Esophagus squamous epithelium (tissue), 4 donors: ENCODE results near the gene PCLO.

ENCODE experiments used
- CTCF ChIP-seq, 6 experiments: fragments of 450-650 bp in 4 of 6; fragments of 200-600 bp in 2 of 6; sonication (generic) in 2 of 6; IDR thresholded peaks; one replicate each; pipeline ENCODE4 v1.5.1; 2016 to 2019; ENCODE audit warnings: antibody characterized with exemption in 6 of 6, mild to moderate bottlenecking in 4 of 6, moderate library complexity in 4 of 6
- POLR2A ChIP-seq, 4 donors: fragments of 450-650 bp; IDR thresholded peaks; one replicate each; pipeline ENCODE4 v1.6.1; 2017; ENCODE audit warnings: antibody characterized with exemption in 4 of 4, mild to moderate bottlenecking in 4 of 4, moderate library complexity in 3 of 4

- TF ChIP-seq CTCF (IDR thresholded peaks at IDR 0.05) (no peak), POLR2A (IDR thresholded peaks at IDR 0.05) (no peak)
Observed at GRCh38 chr7:82745117-82745516, 417.6 kb downstream of the PCLO start.
